GM19397 (cell line): ENCODE results near the gene HNRNPH1.

Source experiments
- ATAC-seq: cut with Tn5 transposase; IDR thresholded peaks from one replicate; pipeline ENCODE4 v1.9.1; 2021; ENCODE audit warnings: mild to moderate bottlenecking, moderate library complexity; ENCODE audit not compliant: unreplicated experiment

Gene HNRNPH1

GRCh38 chr5:179606071-179606909, 17.2 kb downstream of the HNRNPH1 start:
- ATAC-seq = no peak

- no peak for ATAC-seq
Measured at GRCh38 chr5:179605026-179605833, 18.2 kb downstream of the HNRNPH1 start.

- ATAC-seq = no peak
Measured at GRCh38 chr5:179603308-179603707, 20.2 kb downstream of the HNRNPH1 start.

- ATAC-seq = no peak
Measured at GRCh38 chr5:179601871-179602625, 21.4 kb downstream of the HNRNPH1 start.

GRCh38 chr5:179599973-179600372, 23.5 kb downstream of the HNRNPH1 start:
- ATAC-seq = no peak

GRCh38 chr5:179599566-179599965, 23.9 kb downstream of the HNRNPH1 start:
- ATAC-seq = no peak

GRCh38 chr5:179599100-179599499, 24.4 kb downstream of the HNRNPH1 start:
- ATAC-seq = no peak

- no peak for ATAC-seq
Measured at GRCh38 chr5:179596421-179596820, 27.1 kb downstream of the HNRNPH1 start.

GRCh38 chr5:179595916-179596315, 27.6 kb downstream of the HNRNPH1 start:
- ATAC-seq = no peak

- ATAC-seq = no peak
Measured at GRCh38 chr5:179588166-179588565, 35.3 kb downstream of the HNRNPH1 start.

- ATAC-seq = no peak
Measured at GRCh38 chr5:179585941-179586401, 37.5 kb downstream of the HNRNPH1 start.

- ATAC-seq = no peak
Measured at GRCh38 chr5:179577286-179577960, 46.0 kb downstream of the HNRNPH1 start.

- no peak for ATAC-seq
Measured at GRCh38 chr5:179572386-179572785, 51.1 kb downstream of the HNRNPH1 start.

GRCh38 chr5:179568721-179569120, 54.8 kb downstream of the HNRNPH1 start:
- no peak for ATAC-seq

- no peak for ATAC-seq
Measured at GRCh38 chr5:179564526-179564925, 58.9 kb downstream of the HNRNPH1 start.
